A375 (cell line): ENCODE measurements around the gene C3orf85. TPM values are rescaled to one million over a fixed set of nuclear protein-coding genes. Genes with fewer than 3 reads are reported as not detected.

Experiments used
- total RNA-seq: library from RNA; depleted of rRNA; stranded (reverse); fragments of >200 nt; shearing (Covaris generic); gene quantifications from 2 replicates; pipeline ENCODE4 v1.2.3, GENCODE V29; 2014; rRNA removed

Gene C3orf85, protein sequence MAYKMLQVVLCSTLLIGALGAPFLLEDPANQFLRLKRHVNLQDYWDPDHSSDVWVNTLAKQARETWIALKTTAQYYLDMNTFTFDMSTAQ
- not detected in 2 replicates for total RNA-seq

DNA sequence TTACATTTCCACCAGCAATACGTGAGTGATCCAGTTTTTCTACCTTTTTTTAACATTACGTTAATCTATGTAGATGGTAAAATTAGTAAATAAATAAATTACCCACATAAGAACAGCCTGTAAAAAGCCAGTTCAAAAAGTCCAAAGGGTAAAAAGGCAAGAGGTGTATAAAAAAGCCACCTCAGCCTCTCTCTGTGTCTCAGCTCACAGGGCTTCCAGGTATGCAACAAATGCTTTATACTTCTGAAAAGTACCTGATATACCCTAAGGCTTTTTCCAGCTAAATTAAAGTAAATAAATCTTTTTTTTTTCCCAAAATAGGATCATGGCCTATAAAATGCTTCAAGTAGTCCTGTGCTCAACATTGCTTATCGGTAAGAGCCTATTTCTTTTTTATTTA, at the start of gene C3orf85:
Gene C3orf85, plus strand, starts transcription at position 197 of the 400 bp plus-strand sequence. Its CDS starts 129 bp downstream, at position 326.

DNA sequence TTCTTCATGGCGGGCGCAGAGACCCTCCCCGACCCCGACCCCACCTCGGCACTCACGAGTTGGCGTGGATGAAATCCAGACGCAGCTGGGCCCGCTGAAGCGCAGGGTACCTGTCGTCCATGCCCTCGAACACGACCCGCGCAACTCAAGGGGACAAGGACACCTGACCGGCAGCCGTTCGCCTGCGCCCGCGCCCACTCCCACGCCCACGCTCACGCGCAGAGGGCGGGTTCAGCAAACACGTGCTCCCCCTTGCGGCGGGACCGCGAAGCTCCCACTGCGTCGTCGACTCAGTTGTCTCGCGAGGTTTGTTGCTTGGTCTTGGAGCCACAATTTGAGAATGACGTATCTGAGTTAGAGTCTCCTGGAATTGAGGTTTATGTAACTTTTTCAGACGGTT, 18.6 kb upstream of the C3orf85 start, which contains the start of gene MORC1:
Gene MORC1, minus strand, starts transcription at position 196 of the 400 bp plus-strand sequence. Its CDS starts 75 bp downstream, at position 121.

Other genes with a start within 250 kb of the C3orf85 start
- gene GUCA1C, start 182.8 kb upstream of the C3orf85 start, total RNA-seq: not detected in 2 replicates
- not detected in 2 replicates for gene MORC1, start 18.6 kb upstream of the C3orf85 start, total RNA-seq
- 0.64 and 0.93 TPM in 2 replicates for gene DPPA2, start 179.8 kb downstream of the C3orf85 start, total RNA-seq
- not detected in 2 replicates for gene DPPA4, start 200.8 kb downstream of the C3orf85 start, total RNA-seq